GM19328 (cell line): ENCODE results near the gene SIGLEC11.

Experiments used
- ATAC-seq: cut with Tn5 transposase; IDR thresholded peaks from one replicate; pipeline ENCODE4 v1.9.1; 2021; ENCODE audit warnings: mild to moderate bottlenecking, moderate library complexity; ENCODE audit not compliant: unreplicated experiment

Gene SIGLEC11

GRCh38 chr19:49907745-49908446, 53.1 kb downstream of the SIGLEC11 start:
- no peak for ATAC-seq

DNA sequence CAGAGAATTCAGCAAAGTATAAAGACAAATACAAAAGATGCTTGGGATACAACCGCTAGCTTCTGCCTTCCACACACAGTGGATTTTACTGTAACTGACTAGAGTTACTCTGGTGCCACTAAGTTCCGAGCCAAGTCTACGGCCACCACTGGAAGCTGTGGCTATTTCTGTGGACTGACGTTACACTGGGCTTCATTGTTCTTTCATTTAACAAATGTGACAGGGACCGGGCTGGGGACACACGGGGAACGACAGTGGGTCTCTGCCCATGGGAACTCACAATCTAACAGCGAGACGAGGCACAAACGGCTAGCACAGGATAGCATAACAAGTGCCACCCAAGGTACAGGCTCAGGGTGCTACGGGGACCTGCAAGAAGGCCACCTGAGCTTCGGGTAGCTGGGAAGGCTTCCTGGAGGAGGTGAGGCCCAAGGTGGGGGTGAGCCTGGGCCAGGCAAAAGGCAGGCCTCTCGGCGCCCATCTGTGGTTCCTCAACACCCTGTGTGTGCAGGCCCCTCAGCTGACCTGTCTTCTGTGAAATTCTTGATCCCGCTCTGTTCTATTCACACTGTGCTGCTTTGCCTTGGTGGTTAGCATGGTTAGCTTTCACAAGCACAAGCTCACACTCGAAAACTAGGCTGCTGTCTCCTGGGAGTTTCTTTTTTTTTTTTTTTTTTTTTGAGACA, 54.0 kb downstream of the SIGLEC11 start:
- no peak for ATAC-seq

DNA sequence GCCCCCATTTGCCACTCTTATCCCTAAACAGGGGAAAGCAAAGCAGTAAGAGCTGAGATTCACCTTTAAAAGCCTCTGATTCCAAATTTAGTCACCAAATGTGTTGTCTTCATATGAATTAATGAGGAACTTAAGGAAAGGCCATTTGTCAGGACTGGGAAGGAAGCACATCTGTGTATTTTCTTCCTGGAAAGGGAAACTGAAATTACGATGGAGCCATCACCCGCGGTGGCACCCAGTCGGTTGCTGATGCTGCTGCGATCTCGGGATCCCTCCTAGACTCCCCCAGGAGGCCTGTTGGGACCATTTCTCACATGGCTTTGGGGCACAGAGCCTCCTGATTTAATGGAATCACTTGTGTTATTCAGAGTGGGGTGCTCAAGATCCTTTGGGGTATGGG, 56.8 kb downstream of the SIGLEC11 start:
- no peak for ATAC-seq
